ENCODE measurements around the gene SRRM3.

DNA sequence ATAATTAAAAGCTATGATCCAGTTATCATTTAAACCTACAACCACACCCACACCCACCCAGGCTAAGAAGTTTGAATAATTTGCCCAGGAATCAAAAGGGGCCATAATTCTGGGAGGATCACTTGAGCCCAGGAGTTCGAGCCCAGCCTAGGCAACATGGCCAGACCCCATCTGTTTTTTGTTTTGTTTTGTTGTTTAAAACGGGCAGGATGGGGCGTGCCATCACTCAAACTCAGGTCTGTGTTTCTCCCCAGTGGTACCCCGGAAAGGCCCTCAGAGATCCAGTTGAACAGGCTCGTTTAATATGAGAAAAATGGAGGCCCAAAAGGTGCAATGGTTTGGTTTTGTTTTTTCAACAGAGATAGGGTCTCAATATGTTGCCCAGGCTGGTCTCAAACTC is 124.1 kb downstream of the SRRM3 start:
- TF ChIP-seq, protein P1, sequence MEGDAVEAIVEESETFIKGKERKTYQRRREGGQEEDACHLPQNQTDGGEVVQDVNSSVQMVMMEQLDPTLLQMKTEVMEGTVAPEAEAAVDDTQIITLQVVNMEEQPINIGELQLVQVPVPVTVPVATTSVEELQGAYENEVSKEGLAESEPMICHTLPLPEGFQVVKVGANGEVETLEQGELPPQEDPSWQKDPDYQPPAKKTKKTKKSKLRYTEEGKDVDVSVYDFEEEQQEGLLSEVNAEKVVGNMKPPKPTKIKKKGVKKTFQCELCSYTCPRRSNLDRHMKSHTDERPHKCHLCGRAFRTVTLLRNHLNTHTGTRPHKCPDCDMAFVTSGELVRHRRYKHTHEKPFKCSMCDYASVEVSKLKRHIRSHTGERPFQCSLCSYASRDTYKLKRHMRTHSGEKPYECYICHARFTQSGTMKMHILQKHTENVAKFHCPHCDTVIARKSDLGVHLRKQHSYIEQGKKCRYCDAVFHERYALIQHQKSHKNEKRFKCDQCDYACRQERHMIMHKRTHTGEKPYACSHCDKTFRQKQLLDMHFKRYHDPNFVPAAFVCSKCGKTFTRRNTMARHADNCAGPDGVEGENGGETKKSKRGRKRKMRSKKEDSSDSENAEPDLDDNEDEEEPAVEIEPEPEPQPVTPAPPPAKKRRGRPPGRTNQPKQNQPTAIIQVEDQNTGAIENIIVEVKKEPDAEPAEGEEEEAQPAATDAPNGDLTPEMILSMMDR (IDR thresholded peaks at IDR 0.05), result no peak
- TF ChIP-seq POLR2A (IDR thresholded peaks at IDR 0.05), result no peak
- TF ChIP-seq POLR2AphosphoS5 (IDR thresholded peaks at IDR 0.05), result no peak
- no peak for TF ChIP-seq EP300 (IDR thresholded peaks at IDR 0.05)

Measured in gastroesophageal sphincter (tissue), 3 donors.